Measurements from ENCODE around the gene ADO.

Gene ADO

GRCh38 chr10:62761115-62761514 lies 43.4 kb upstream of the ADO start:
- no peaks in the 10 kb centered on the region for H3K27me3 ChIP-seq (replicated peaks; ENCODE audit: control insufficient read depth, insufficient read depth, low read length)
- no peaks in the 10 kb centered on the region for H3K36me3 ChIP-seq (ENCODE audit: control insufficient read depth, insufficient read depth, low read length)
- H3K4me3 ChIP-seq (replicated peaks; ENCODE audit: low read depth, low read length) = no peak overlapping the region
- no peak for DNase-seq (ENCODE audit: extremely low read depth, insufficient read length)
- no peak for TF ChIP-seq CTCF (IDR thresholded peaks at IDR 0.05; ENCODE audit: insufficient read depth, low read length, poor library complexity, severe bottlenecking)

- no peak for DNase-seq (ENCODE audit: extremely low read depth, insufficient read length)
- Histone ChIP-seq H3K36me3 (ENCODE audit: control insufficient read depth, insufficient read depth, low read length) (no peaks in the 10 kb centered on the region), H3K4me3 (replicated peaks; ENCODE audit: low read depth, low read length) (no peak overlapping the region), H3K27me3 (replicated peaks; ENCODE audit: control insufficient read depth, insufficient read depth, low read length) (no peaks in the 10 kb centered on the region)
- TF ChIP-seq CTCF (IDR thresholded peaks at IDR 0.05; ENCODE audit: insufficient read depth, low read length, poor library complexity, severe bottlenecking) = no peak
These were observed 41.4 kb upstream of the ADO start for GRCh38 chr10:62763155-62763554.

GRCh38 chr10:62764011-62764410 lies 40.5 kb upstream of the ADO start:
- no peaks in the 10 kb centered on the region for H3K27me3 ChIP-seq (replicated peaks; ENCODE audit: control insufficient read depth, insufficient read depth, low read length)
- H3K36me3 ChIP-seq (ENCODE audit: control insufficient read depth, insufficient read depth, low read length) = no peaks in the 10 kb centered on the region
- H3K4me3 ChIP-seq (replicated peaks; ENCODE audit: low read depth, low read length) = no peak overlapping the region
- DNase-seq (ENCODE audit: extremely low read depth, insufficient read length) = no peak
- no peak for TF ChIP-seq CTCF (IDR thresholded peaks at IDR 0.05; ENCODE audit: insufficient read depth, low read length, poor library complexity, severe bottlenecking)

GRCh38 chr10:62765726-62766125 lies 38.8 kb upstream of the ADO start:
- TF ChIP-seq CTCF (IDR thresholded peaks at IDR 0.05; ENCODE audit: insufficient read depth, low read length, poor library complexity, severe bottlenecking) = no peak
- DNase-seq (ENCODE audit: extremely low read depth, insufficient read length) = no peak
- Histone ChIP-seq H3K36me3 (ENCODE audit: control insufficient read depth, insufficient read depth, low read length) (no peaks in the 10 kb centered on the region), H3K27me3 (replicated peaks; ENCODE audit: control insufficient read depth, insufficient read depth, low read length) (no peaks in the 10 kb centered on the region), H3K4me3 (replicated peaks; ENCODE audit: low read depth, low read length) (no peak overlapping the region)

- DNase-seq (ENCODE audit: extremely low read depth, insufficient read length) = no peak
- Histone ChIP-seq H3K4me3 (replicated peaks; ENCODE audit: low read depth, low read length) (no peak overlapping the region), H3K27me3 (replicated peaks; ENCODE audit: control insufficient read depth, insufficient read depth, low read length) (no peaks in the 10 kb centered on the region), H3K36me3 (ENCODE audit: control insufficient read depth, insufficient read depth, low read length) (no peaks in the 10 kb centered on the region)
- TF ChIP-seq CTCF (IDR thresholded peaks at IDR 0.05; ENCODE audit: insufficient read depth, low read length, poor library complexity, severe bottlenecking) = no peak
These were observed 38.1 kb upstream of the ADO start for GRCh38 chr10:62766386-62766785.

GRCh38 chr10:62769574-62770242 lies 34.8 kb upstream of the ADO start:
- H3K27me3 ChIP-seq (replicated peaks; ENCODE audit: control insufficient read depth, insufficient read depth, low read length) = no peaks in the 10 kb centered on the region
- no peaks in the 10 kb centered on the region for H3K36me3 ChIP-seq (ENCODE audit: control insufficient read depth, insufficient read depth, low read length)
- peak; percentile 21 for DNase-seq (ENCODE audit: extremely low read depth, insufficient read length)
- no peak for TF ChIP-seq CTCF (IDR thresholded peaks at IDR 0.05; ENCODE audit: insufficient read depth, low read length, poor library complexity, severe bottlenecking)
- no peak overlapping the region for H3K4me3 ChIP-seq (replicated peaks; ENCODE audit: low read depth, low read length)
